Muscle layer of duodenum (tissue), 2 donors: ENCODE measurements around the gene DOLPP1.

Source experiments
- H3K27ac ChIP-seq: one replicate; pipeline ENCODE4 v1.7.0; 2013; ENCODE audit warnings: mild to moderate bottlenecking, low read length
- H3K27me3 ChIP-seq: one replicate; pipeline ENCODE4 v1.7.0; 2013; ENCODE audit warnings: low read depth, mild to moderate bottlenecking, control low read depth, low read length
- H3K36me3 ChIP-seq, 2 donors: one replicate each; pipeline ENCODE4 v1.7.0; 2013; ENCODE audit warnings: low read length in 2 of 2, control low read depth in 1 of 2, mild to moderate bottlenecking in 1 of 2; ENCODE audit not compliant: insufficient read depth in 2 of 2, control insufficient read depth in 1 of 2
- H3K4me1 ChIP-seq, 2 donors: one replicate each; pipeline ENCODE4 v1.7.0; 2013; ENCODE audit warnings: low read length in 2 of 2, mild to moderate bottlenecking in 2 of 2, control low read depth in 1 of 2, moderate library complexity in 1 of 2; ENCODE audit not compliant: insufficient read depth in 2 of 2, control insufficient read depth in 1 of 2
- H3K4me3 ChIP-seq, 2 donors: one replicate each; pipeline ENCODE4 v1.7.0; 2013; ENCODE audit warnings: low read length in 2 of 2, low read depth in 1 of 2, mild to moderate bottlenecking in 1 of 2
- H3K9me3 ChIP-seq, 2 donors: one replicate each; pipeline ENCODE4 v1.7.0; 2013; ENCODE audit warnings: low read length in 2 of 2, control low read depth in 1 of 2, mild to moderate bottlenecking in 1 of 2; ENCODE audit not compliant: control insufficient read depth in 1 of 2
- donor health status: healthy.

DOLPP1 gene

GRCh38 chr9:129068990-129069861 lies 11.7 kb upstream of the DOLPP1 start:
- H3K4me3 ChIP-seq, result no peak overlapping the region
- H3K27ac ChIP-seq, result no peak overlapping the region

DNA sequence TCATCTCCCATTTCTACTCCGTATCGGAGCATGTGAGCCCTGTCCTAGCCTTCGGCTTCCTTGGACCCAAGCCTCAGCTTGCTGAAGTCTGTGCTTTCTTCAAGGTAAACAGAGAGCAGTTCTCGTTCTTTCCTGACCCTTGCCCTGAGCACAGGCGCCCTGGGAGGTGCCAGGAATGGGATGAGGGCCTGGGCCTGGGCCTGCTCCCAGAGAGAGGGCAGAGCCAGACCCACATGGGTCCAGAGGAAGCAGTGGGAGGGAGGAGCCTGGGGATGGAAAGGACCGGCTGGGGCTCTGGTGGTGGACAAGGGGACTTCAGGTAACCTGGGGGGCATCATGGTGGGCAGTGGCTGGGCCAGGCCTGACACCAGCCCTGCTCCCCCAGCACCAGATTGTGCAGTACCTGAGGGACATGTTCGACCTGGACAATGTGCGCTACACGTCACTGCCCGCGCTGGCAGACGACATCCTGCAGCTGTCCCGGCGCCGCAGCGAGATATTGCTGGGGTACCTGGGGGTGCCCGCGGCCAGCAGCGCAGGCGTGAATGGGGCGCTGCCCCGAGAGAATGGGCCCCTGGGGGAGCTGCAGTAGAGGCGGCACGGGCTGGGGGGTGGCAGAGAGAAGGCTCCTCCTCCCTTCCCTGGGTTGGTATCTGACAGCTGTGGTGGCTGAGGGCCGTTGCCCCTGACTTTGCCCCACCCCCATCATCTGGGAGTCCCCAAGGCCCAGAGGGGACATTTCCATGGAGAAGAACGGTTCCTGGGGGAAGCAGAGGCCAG lies 10.9 kb upstream of the DOLPP1 start:
- Histone ChIP-seq H3K27ac (no peak overlapping the region), H3K4me1 (no peaks in the 10 kb centered on the region), H3K27me3 (no peaks in the 10 kb centered on the region), H3K36me3 (peaks cover 6 to 51% of the 10 kb centered on the region in 2 donors), H3K9me3 (no peaks in the 10 kb centered on the region), H3K4me3 (no peak overlapping the region)

More at GRCh38 chr9:129068990-129069861, 11.7 kb upstream of the DOLPP1 start:
- peaks cover 6 to 59% of the 10 kb centered on the region in 2 donors for H3K36me3 ChIP-seq
- H3K4me1 ChIP-seq, result no peaks in the 10 kb centered on the region
- no peaks in the 10 kb centered on the region for H3K27me3 ChIP-seq
- H3K9me3 ChIP-seq, result no peaks in the 10 kb centered on the region

GRCh38 chr9:129070696-129071525 lies 10.0 kb upstream of the DOLPP1 start:
- H3K4me3 ChIP-seq, result no peak overlapping the region
- H3K27me3 ChIP-seq, result no peaks in the 10 kb centered on the region
- H3K27ac ChIP-seq, result no peak overlapping the region
- H3K9me3 ChIP-seq, result no peaks in the 10 kb centered on the region
- peaks cover 2 to 43% of the 10 kb centered on the region in 2 donors for H3K36me3 ChIP-seq
- no peaks in the 10 kb centered on the region for H3K4me1 ChIP-seq

GRCh38 chr9:129071526-129072126 lies 9.3 kb upstream of the DOLPP1 start:
- peaks cover 0 to 39% of the 10 kb centered on the region in 2 donors for H3K36me3 ChIP-seq
- no peak overlapping the region for H3K4me3 ChIP-seq
- no peaks in the 10 kb centered on the region for H3K9me3 ChIP-seq
- no peaks in the 10 kb centered on the region for H3K4me1 ChIP-seq
- no peaks in the 10 kb centered on the region for H3K27me3 ChIP-seq
- no peak overlapping the region for H3K27ac ChIP-seq

GRCh38 chr9:129072171-129072570 lies 8.7 kb upstream of the DOLPP1 start:
- no peaks in the 10 kb centered on the region for H3K4me1 ChIP-seq
- no peaks in the 10 kb centered on the region for H3K27me3 ChIP-seq
- no peaks in the 10 kb centered on the region for H3K9me3 ChIP-seq
- peaks cover 0 to 37% of the 10 kb centered on the region in 2 donors for H3K36me3 ChIP-seq
- H3K27ac ChIP-seq, result no peak overlapping the region
- H3K4me3 ChIP-seq, result no peak overlapping the region

DNA sequence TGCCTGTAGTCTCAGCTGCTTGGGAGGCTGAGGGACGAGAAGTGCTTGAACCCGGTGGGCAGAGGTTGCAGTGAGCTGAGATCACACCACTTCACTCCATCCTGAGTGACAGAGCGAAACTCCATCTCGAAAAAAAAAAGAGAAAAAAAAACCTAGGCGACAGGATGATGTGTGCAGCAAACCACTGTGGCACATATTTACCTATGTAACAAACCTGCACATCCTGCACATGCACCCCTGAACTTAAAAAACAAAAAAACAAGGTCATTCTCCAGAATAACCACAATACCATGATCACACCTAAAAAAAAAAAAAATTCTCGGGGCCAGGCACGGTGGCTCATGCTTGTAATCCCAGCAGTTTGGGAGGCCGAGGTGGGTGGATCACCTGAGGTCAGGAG lies 7.5 kb upstream of the DOLPP1 start:
- Histone ChIP-seq H3K9me3 (no peaks in the 10 kb centered on the region), H3K4me3 (no peak overlapping the region), H3K27me3 (no peaks in the 10 kb centered on the region), H3K4me1 (no peaks in the 10 kb centered on the region), H3K36me3 (peaks cover 0 to 25% of the 10 kb centered on the region in 2 donors), H3K27ac (no peak overlapping the region)

GRCh38 chr9:129074106-129074505 lies 6.8 kb upstream of the DOLPP1 start:
- Histone ChIP-seq H3K4me1 (no peaks in the 10 kb centered on the region), H3K27me3 (no peaks in the 10 kb centered on the region), H3K36me3 (peaks cover 0 to 18% of the 10 kb centered on the region in 2 donors), H3K9me3 (no peaks in the 10 kb centered on the region), H3K4me3 (no peak overlapping the region), H3K27ac (no peak overlapping the region)

GRCh38 chr9:129075996-129076639 lies 4.8 kb upstream of the DOLPP1 start:
- Histone ChIP-seq H3K27me3 (no peaks in the 10 kb centered on the region), H3K36me3 (peaks cover 0 to 6% of the 10 kb centered on the region in 2 donors), H3K4me3 (no peak overlapping the region), H3K9me3 (no peaks in the 10 kb centered on the region), H3K4me1 (peaks cover 0 to 8% of the 10 kb centered on the region in 2 donors), H3K27ac (no peak overlapping the region)

GRCh38 chr9:129076640-129077037 lies 4.3 kb upstream of the DOLPP1 start:
- H3K4me1 ChIP-seq, result peaks cover under 1 to 11% of the 10 kb centered on the region in 2 donors

DNA sequence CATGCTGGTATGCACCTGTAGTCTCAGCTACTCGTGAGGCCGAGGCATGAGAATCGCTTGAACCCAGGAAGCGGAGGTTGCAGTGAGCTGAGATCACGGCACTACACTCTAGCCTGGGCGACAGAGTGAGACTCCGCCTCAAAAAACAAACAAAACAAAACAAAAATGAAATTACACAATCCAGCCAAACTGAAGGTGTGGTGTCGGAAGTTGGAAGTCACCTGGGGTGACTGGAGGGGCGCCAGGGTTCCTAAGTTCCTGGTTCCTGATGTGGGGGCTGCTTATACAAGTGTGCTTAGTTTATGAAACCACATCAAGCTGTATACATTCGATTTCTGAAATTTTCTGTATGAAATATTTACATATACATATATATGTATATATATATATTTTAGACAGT lies 3.7 kb upstream of the DOLPP1 start:
- Histone ChIP-seq H3K4me1 (peaks cover 5 to 17% of the 10 kb centered on the region in 2 donors), H3K27me3 (no peaks in the 10 kb centered on the region), H3K27ac (no peak overlapping the region), H3K9me3 (no peaks in the 10 kb centered on the region), H3K4me3 (no peak overlapping the region), H3K36me3 (no peaks in the 10 kb centered on the region)

More at GRCh38 chr9:129076640-129077037, 4.3 kb upstream of the DOLPP1 start:
- Histone ChIP-seq H3K4me3 (no peak overlapping the region), H3K9me3 (no peaks in the 10 kb centered on the region), H3K27me3 (no peaks in the 10 kb centered on the region), H3K27ac (no peak overlapping the region), H3K36me3 (peaks cover 0 to under 1% of the 10 kb centered on the region in 2 donors)
